Activated T-helper 9 cell treated with anti-CD3 and anti-CD28 coated beads, Interleukin-2, amount 50 U/mL, for 16 hours (primary cell): ENCODE results near the gene SYNE1.
A peak's percentile ranks its signal among the peaks of the same experiment; 100 is the strongest.
"Not testable (repeated sequence)": the region's sequence is repeated elsewhere in the genome, so short reads cannot be mapped to it uniquely, and the experiment has no call there.

Experiments
- DNase-seq: peaks from one replicate; pipeline ENCODE4 v3.0.0-alpha.2; 2020; ENCODE audit warnings: low read depth

Gene SYNE1

GRCh38 chr6:152372945-152373344 lies 264.2 kb downstream of the SYNE1 start:
- no peak for DNase-seq

GRCh38 chr6:152371775-152372174 lies 265.4 kb downstream of the SYNE1 start:
- no peak for DNase-seq

- no peak for DNase-seq
Observed at GRCh38 chr6:152368751-152369624, 268.2 kb downstream of the SYNE1 start.

GRCh38 chr6:152364866-152365265 lies 272.3 kb downstream of the SYNE1 start:
- no peak for DNase-seq

- DNase-seq, result no peak
Observed at GRCh38 chr6:152360034-152360433, 277.1 kb downstream of the SYNE1 start.

DNA sequence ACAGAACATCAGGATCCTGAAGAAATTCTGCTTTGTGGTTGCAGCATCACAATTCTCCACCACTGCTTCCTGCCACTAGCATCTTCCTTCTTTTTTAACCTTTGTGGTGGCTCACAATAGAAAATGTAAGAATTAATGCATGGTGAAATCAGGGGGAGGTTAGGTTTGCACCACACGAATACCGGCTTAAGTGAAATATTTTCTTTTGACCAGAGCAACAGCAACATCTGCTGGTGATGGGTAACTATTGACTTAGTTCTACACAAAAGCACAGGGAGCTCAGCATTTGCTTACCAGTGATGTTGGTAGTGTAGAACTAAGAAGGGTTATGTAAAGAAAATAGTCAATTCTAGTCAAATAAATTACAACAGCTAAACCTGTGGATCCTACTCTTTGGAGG lies 280.5 kb downstream of the SYNE1 start:
- DNase-seq, result no peak

GRCh38 chr6:152356016-152356415 lies 281.1 kb downstream of the SYNE1 start:
- DNase-seq, result no peak

- DNase-seq, result no peak
Observed at GRCh38 chr6:152355166-152355565, 282.0 kb downstream of the SYNE1 start.

- DNase-seq, result no peak
Observed at GRCh38 chr6:152353440-152353839, 283.7 kb downstream of the SYNE1 start.

DNA sequence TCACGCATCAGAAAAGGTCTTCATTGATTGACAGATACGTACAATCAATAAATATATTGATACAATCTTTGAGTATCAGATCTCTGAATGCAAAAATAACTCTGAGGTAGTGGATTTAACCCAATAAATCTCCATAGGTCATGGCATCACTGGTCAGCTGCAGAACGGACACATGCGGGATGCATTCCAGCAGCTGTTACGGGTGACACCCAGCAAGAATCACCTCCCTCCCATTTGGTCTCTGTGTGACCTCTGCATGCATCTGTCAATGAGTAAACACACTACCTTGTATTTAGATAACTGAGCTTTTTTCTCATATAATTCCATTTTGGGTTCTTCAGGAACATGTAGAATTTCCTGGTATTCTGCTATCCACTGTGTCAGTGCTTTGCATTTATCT lies 285.4 kb downstream of the SYNE1 start:
- no peak for DNase-seq

DNA sequence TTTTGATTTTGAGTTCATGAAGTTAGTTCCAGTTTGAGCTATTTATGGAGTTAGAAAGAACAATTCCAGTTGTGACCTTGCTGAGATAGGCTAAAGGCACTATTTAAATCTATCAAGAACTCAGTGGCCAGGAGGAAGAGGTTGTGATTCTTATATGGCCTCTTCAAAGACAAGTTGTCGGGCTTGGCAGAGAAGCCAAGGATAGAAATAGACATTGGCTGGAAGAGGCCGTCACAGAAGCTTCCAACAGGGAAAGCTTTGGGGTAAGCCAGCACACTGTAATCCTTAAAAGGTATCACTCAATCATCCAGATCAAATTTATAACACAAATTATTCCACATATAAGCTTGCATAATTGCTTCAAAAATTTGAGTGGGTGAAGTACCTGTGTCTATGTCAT lies 286.1 kb downstream of the SYNE1 start:
- DNase-seq, result no peak

GRCh38 chr6:152348116-152348515 lies 289.0 kb downstream of the SYNE1 start:
- DNase-seq, result no peak

DNA sequence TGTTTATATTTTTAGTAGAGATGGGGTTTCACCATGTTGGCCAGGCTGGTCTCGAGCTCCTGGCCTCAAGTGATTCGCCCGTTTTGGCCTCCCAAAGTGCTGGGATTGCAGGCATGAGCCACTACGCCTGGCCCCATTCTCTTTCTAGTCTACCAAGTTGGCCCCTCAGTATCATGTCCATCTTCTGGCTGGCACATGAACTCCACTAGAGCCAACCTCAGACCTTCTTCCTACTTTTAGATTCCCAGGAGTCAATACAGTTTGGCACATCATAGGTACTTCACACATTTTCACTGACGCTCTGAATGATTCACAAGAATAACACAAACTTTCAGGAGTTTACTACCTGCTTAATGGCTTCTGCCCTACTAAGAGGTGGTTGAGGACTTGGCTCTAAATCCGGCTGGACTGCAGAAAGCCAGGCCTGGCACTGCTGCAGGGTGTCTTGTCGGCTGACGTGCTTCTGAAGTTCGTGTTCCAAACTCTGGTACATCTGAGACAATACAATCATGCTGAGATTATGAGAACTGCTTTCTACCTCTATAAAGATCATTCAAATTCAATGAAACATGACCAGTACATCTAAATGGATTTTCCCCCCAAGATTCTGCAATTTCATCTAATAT lies 293.3 kb downstream of the SYNE1 start:
- no peak for DNase-seq

DNA sequence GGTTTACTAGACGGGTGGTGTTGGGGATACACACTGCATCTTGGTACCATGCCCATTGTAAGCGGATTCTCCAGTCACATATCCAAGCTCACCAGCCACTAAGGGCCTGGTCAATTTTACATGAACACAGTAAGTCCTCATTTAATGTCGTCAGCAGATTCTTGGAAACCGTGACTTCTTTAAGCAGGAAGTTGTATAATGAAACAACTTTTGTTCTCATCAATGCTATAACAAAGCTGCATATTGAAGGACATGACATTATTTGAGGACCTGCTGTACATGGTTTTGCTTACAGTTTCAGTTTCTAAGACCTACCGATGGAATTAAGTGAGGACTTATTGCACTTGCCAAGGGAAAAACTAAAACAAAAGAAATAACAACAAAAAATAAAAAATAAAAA lies 295.6 kb downstream of the SYNE1 start:
- no peak for DNase-seq

- peak; percentile 25 for DNase-seq
Observed at GRCh38 chr6:152338335-152339125, 298.6 kb downstream of the SYNE1 start.

DNA sequence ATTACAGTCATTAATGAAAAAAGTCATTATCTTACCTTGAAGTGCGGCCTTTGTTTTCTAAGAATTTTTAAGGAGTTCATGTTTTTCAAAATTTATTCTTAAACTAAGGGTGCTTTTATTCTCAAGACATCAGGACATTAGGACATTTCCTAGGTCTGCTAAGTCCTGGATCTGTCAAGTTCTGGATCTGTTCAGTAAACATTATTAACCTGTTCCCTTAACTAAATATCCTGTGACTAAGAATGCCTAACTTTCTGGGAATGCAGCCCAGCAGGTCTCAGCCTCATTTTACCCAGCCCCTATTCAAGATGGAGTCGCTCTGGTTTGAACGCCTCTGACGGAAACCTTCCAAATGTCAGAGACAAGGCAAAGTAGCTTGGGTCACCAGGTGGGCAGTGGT lies 302.6 kb downstream of the SYNE1 start:
- DNase-seq, result no peak

GRCh38 chr6:152330961-152331360 lies 306.2 kb downstream of the SYNE1 start:
- no peak for DNase-seq

GRCh38 chr6:152329638-152330448 lies 307.3 kb downstream of the SYNE1 start:
- no peak for DNase-seq

GRCh38 chr6:152328200-152328599 lies 309.0 kb downstream of the SYNE1 start:
- DNase-seq, result not testable (repeated sequence)

DNA sequence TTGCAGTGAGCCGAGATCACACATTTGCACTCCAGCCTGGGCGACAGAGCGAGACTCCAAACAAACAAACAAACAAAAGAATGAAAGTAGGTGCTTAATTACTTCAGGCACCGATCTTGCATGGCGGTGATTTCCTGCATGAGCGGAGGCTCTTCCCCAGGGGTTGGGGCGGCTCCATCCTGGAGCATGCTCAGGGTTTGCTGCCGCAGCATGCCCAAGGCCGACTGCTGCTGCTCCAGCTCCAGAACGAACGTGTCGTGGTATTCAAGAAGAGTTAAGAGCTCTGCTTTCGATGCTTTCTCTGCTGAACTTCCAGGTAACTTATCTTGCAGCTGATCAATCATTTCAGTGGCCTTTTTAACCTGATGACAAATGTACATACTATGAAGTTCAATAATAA lies 313.8 kb downstream of the SYNE1 start:
- DNase-seq, result no peak

- no peak for DNase-seq
Observed at GRCh38 chr6:152318278-152318677, 318.9 kb downstream of the SYNE1 start.

DNA sequence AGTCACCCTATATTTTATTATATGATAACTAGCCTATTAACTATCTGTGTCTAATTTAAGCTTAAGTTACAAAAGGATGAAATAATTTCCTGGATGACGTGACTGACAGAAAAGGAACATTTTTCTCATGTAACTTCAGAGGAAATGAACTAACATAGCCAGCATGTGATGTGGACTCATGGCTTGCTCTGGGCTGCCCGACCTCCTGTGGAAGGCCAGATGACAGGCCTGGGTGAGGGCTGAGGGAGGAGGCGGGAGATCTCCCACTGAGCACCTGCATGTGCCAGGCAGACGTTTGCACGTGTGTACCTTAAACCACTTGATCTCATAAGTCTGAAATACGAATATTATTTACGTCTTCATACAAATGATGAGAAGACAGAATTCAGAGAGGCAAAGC lies 321.1 kb downstream of the SYNE1 start:
- no peak for DNase-seq
